ENCODE measurements around the gene WDR62. TPM values are rescaled to one million over a fixed set of nuclear protein-coding genes. Genes with fewer than 3 reads are reported as not detected.

WDR62 gene
- total RNA-seq, 1 experiment from 2014 or later, result 30.0 TPM

DNA sequence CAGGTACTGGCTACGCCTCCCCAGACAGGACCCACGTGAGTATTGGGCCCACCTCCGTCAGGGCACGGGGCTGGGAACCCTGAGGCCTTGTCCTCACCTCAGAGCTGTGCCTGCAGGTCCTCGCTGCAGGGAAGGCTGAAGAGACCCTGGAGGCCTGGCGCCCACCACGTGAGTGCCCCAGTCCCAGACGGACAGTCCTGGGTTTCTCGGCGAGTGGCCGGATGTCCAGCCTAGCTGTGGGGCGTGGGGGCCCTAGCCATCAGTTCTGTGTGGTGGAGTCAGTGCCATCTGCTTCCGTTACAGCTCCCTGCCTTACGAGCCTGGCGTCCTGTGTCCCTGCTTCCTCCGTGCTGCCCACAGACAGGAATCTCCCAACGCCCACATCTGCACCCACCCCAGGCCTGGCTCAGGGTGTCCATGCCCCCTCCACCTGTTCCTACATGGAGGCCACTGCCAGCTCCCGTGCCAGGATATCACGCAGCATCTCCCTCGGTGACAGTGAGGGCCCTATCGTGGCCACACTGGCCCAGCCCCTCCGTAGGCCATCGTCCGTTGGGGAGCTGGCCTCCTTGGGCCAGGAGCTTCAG, 48.4 kb downstream of the WDR62 start:
- Histone ChIP-seq H2BK12ac (ENCODE audit: insufficient read length, low read depth, low read length) (no peak overlapping the region), H4K5ac (ENCODE audit: insufficient read length, low read depth, low read length) (no peak overlapping the region), H3T11ph (ENCODE audit: low read length) (no peak overlapping the region), H3K4ac (ENCODE audit: low read depth, low read length) (no peak overlapping the region), H4K91ac (ENCODE audit: insufficient read length, low read depth, low read length) (no peak overlapping the region), H4K20me1 (ENCODE audit: control insufficient read depth, insufficient read depth, insufficient read length) (no peaks in the 10 kb centered on the region), H3K4me1 (ENCODE audit: insufficient read depth, low read length) (no peaks in the 10 kb centered on the region), H4K8ac (replicated peaks; ENCODE audit: insufficient read length, low read depth, low read length) (no peak overlapping the region), H3K18ac (ENCODE audit: insufficient read length, low read depth, low read length) (no peak overlapping the region), H3K23me2 (ENCODE audit: insufficient read length, low read depth, low read length, poor library complexity, severe bottlenecking) (no peaks in the 10 kb centered on the region), H3K9ac (ENCODE audit: extremely low read depth, insufficient read length, low read length) (no peak overlapping the region), H3K9me3 (ENCODE audit: control insufficient read depth, low read depth, low read length) (no peaks in the 10 kb centered on the region), H2BK5ac (ENCODE audit: insufficient read length, low read length) (no peak overlapping the region), H3K27me3 (ENCODE audit: insufficient read depth, low read length) (no peaks in the 10 kb centered on the region), H2BK20ac (ENCODE audit: low read depth, low read length, poor library complexity, severe bottlenecking) (no peak overlapping the region), H3K79me1 (ENCODE audit: insufficient read depth, low read depth, low read length, poor library complexity, severe bottlenecking) (no peaks in the 10 kb centered on the region), H3K79me2 (ENCODE audit: insufficient read depth, low read length) (no peaks in the 10 kb centered on the region), H3K14ac (ENCODE audit: insufficient read depth, low read length) (no peak overlapping the region), H3K27ac (ENCODE audit: insufficient read length, low read depth, low read length) (no peak overlapping the region), H3K56ac (ENCODE audit: insufficient read length, low read depth, low read length) (no peak overlapping the region), H2AFZ (ENCODE audit: low read length) (no peak overlapping the region), H3K23ac (ENCODE audit: insufficient read length, low read depth, low read length) (no peak overlapping the region), H2BK15ac (ENCODE audit: low read depth, low read length) (no peak overlapping the region), H3K4me2 (ENCODE audit: insufficient read depth, insufficient read length, low read length) (no peak overlapping the region), H2AK5ac (ENCODE audit: insufficient read length, low read length) (no peak overlapping the region), H2BK120ac (ENCODE audit: low read depth, low read length, poor library complexity, severe bottlenecking) (no peak overlapping the region)
- peaks cover 26 to 74% (median 57%) of the 10 kb centered on the region in 3 experiments for H3K36me3 Mint-ChIP-seq (ENCODE audit: insufficient read depth in 1 of 3, low read depth in 3 of 3)
- no peak for DNase-seq
- H3K4me3 Mint-ChIP-seq, result no peak overlapping the region
- TF ChIP-seq CTCF (conservative IDR thresholded peaks at IDR 0.05), result no peak
- H3K4me1 Mint-ChIP-seq, result peaks cover 10% of the 10 kb centered on the region in 2 experiments
- no peak overlapping the region for H3K27ac Mint-ChIP-seq
- no CpG with 5 or more reads among the region's 24 CpGs for WGBS (ENCODE audit: extremely low coverage, insufficient read length, low lambda C conversion rate)
- H3K9me3 Mint-ChIP-seq, result no peaks in the 10 kb centered on the region
- H3K27me3 Mint-ChIP-seq (ENCODE audit: low read depth), result no peaks in the 10 kb centered on the region; the same call in 1 of the 2 replicates

All from H9 (cell line).